Stomach (tissue), 9 donors: ENCODE data around the gene KRTAP10-1. TPM values are rescaled to one million over a fixed set of nuclear protein-coding genes. Genes with fewer than 3 reads are reported as not detected.

Experiments used
- DNase-seq, 2 donors: peaks; one replicate each; pipeline versions ENCODE4 v3.0.0 to v3.0.0-alpha.2; 2013 to 2019
- H3K27ac ChIP-seq, 5 donors: fragments of 200-600 bp in 4 of 5; sonication (generic) in 4 of 5; one replicate each; pipeline ENCODE4 v1.5.1; 2013 to 2019; ENCODE audit warnings: mild to moderate bottlenecking in 1 of 5, moderate library complexity in 1 of 5
- H3K27me3 ChIP-seq, 3 donors: fragments of 200-600 bp; sonication (generic); one replicate each; pipeline ENCODE4 v1.5.1; 2017 to 2019; ENCODE audit warnings: mixed run types in 1 of 3
- H3K36me3 ChIP-seq, 4 donors: fragments of 200-600 bp; sonication (generic); 1 replicate in 3 of 4; 2 replicates in 1 of 4; pipeline ENCODE4 v1.5.1; 2016 to 2019
- H3K4me1 ChIP-seq, 4 donors: fragments of 200-600 bp; sonication (generic); one replicate each; pipeline ENCODE4 v1.5.1; 2016 to 2019
- H3K4me3 ChIP-seq, 4 donors: fragments of 200-600 bp; sonication (generic) in 3 of 4; one replicate each; pipeline ENCODE4 v1.5.1; 2016 to 2019; ENCODE audit warnings: mild to moderate bottlenecking in 1 of 4
- H3K9me3 ChIP-seq, 4 donors: fragments of 200-600 bp; sonication (generic); one replicate each; pipeline ENCODE4 v1.5.1; 2016 to 2019
- EP300 ChIP-seq: sonication (generic); formaldehyde crosslinking; IDR thresholded peaks from one replicate; pipeline ENCODE4 v1.6.1; 2017; ENCODE audit warnings: antibody characterized with exemption
- POLR2A ChIP-seq, 4 donors: fragments of 450-650 bp; IDR thresholded peaks; one replicate each; pipeline ENCODE4 v1.6.1; 2016; ENCODE audit warnings: antibody characterized with exemption in 4 of 4, control low read depth in 2 of 4, mild to moderate bottlenecking in 1 of 4, moderate library complexity in 1 of 4
- POLR2AphosphoS5 ChIP-seq, 3 donors: sonication (generic); formaldehyde crosslinking; IDR thresholded peaks; one replicate each; pipeline ENCODE4 v1.6.1; 2016; ENCODE audit warnings: antibody characterized with exemption in 3 of 3
- WGBS, 5 donors: extraction: QIAGEN DNeasy Blood & Tissue Kit in 3 of 5; methylation state at CpG; one replicate each; pipeline versions ENCODE4 v1.1.5 to v1.1.7; 2013 to 2018; 5-methylcytosine and 5-hydroxymethylcytosine counted together
- intact Hi-C: fragments of 100-400 bp; cut with DNase I; formaldehyde crosslinking; loops from one replicate; pipeline ENCODE4 v1.15.1; 2023; ENCODE audit warnings: low total_unique reads
- polyA plus RNA-seq, 3 donors: library from polyadenylated mRNA; stranded (reverse); fragments of 200-250 nt; gene quantifications; one replicate each; pipeline ENCODE4 v1.2.3, GENCODE V29; 2013
- total RNA-seq, 5 donors: library from RNA; depleted of rRNA; stranded (reverse); fragments of >200 nt; gene quantifications; one replicate each; pipeline versions ENCODE4 v1.1.0 to v1.2.3, GENCODE V29; 2014 to 2016
- TF ChIP-seq, protein P1 (sequence below), 7 experiments: fragments of 450-650 bp in 4 of 7; fragments of 200-600 bp in 3 of 7; sonication (generic) in 3 of 7; IDR thresholded peaks; one replicate each; pipeline ENCODE4 v1.5.1; 2016 to 2019; ENCODE audit warnings: antibody characterized with exemption in 7 of 7, control low read depth in 2 of 7, mild to moderate bottlenecking in 1 of 7
- donor health status: healthy with polysubstance abuse.
- donor health status: Bipolar disorder and iron deficiency.
- donor health status: healthy.

KRTAP10-1 gene
- total and polyA plus RNA-seq, 8 donors = not detected

DNA sequence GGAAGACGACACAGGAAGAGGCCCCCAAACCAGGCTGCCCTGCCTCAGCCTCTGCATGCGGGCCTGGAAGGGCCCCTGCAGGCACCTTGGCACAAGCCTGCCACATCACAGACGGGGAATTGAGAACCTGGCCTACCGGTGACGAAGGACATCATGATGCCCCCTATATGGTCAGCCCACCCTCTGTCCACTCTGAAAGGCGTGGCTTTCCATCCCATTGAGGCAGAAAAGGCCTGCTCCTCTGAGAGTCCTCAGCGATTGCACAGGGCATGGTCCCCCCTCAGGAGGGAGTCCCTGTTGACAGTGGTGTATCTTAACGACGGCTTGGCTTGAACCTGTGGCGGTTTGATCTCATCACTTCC is 11.4 kb downstream of the KRTAP10-1 start:
- TF ChIP-seq, protein P1, sequence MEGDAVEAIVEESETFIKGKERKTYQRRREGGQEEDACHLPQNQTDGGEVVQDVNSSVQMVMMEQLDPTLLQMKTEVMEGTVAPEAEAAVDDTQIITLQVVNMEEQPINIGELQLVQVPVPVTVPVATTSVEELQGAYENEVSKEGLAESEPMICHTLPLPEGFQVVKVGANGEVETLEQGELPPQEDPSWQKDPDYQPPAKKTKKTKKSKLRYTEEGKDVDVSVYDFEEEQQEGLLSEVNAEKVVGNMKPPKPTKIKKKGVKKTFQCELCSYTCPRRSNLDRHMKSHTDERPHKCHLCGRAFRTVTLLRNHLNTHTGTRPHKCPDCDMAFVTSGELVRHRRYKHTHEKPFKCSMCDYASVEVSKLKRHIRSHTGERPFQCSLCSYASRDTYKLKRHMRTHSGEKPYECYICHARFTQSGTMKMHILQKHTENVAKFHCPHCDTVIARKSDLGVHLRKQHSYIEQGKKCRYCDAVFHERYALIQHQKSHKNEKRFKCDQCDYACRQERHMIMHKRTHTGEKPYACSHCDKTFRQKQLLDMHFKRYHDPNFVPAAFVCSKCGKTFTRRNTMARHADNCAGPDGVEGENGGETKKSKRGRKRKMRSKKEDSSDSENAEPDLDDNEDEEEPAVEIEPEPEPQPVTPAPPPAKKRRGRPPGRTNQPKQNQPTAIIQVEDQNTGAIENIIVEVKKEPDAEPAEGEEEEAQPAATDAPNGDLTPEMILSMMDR (IDR thresholded peaks at IDR 0.05) = no peak
- no peak for TF ChIP-seq POLR2A (IDR thresholded peaks at IDR 0.05)
- TF ChIP-seq POLR2AphosphoS5 (IDR thresholded peaks at IDR 0.05) = no peak
- TF ChIP-seq EP300 = no peak
- 82 to 88% (median 85%) methylated on average over 4 to 10 of the region's 10 CpGs for WGBS, 5 donors
- intact Hi-C loops = no loop called here

GRCh38 chr21:44527983-44528633 is 11.9 kb downstream of the KRTAP10-1 start:
- TF ChIP-seq POLR2A (IDR thresholded peaks at IDR 0.05) (no peak), POLR2AphosphoS5 (IDR thresholded peaks at IDR 0.05) (no peak), EP300 (no peak)
- TF ChIP-seq, protein P1 (IDR thresholded peaks at IDR 0.05) = no peak
- DNase-seq = no peak
- intact Hi-C loops = no loop called here
- no peaks in the 10 kb centered on the region for H3K36me3 ChIP-seq
- H3K4me1 ChIP-seq = no peaks in the 10 kb centered on the region
- H3K27ac ChIP-seq = no peak overlapping the region
- H3K27me3 ChIP-seq = peaks cover 0 to 50% (median 0%) of the 10 kb centered on the region in 3 donors
- no peak overlapping the region for H3K4me3 ChIP-seq
- WGBS, 5 donors = 78 to 82% (median 79%) methylated on average over 14 to 18 of the region's 18 CpGs
- no peaks in the 10 kb centered on the region for H3K9me3 ChIP-seq

More for the DNA sequence above, 11.4 kb downstream of the KRTAP10-1 start:
- no peaks in the 10 kb centered on the region for H3K4me1 ChIP-seq
- no peak for DNase-seq
- no peaks in the 10 kb centered on the region for H3K36me3 ChIP-seq
- H3K4me3 ChIP-seq = no peak overlapping the region
- peaks cover 0 to 55% (median 0%) of the 10 kb centered on the region in 3 donors for H3K27me3 ChIP-seq
- no peaks in the 10 kb centered on the region for H3K9me3 ChIP-seq
- no peak overlapping the region for H3K27ac ChIP-seq

GRCh38 chr21:44527156-44527982 is 12.6 kb downstream of the KRTAP10-1 start:
- no peaks in the 10 kb centered on the region for H3K36me3 ChIP-seq
- no peak overlapping the region for H3K27ac ChIP-seq
- no peak overlapping the region for H3K4me3 ChIP-seq
- H3K4me1 ChIP-seq = no peaks in the 10 kb centered on the region
- H3K27me3 ChIP-seq = peaks cover 0 to 48% (median 0%) of the 10 kb centered on the region in 3 donors
- DNase-seq = no peak
- intact Hi-C loops = no loop called here
- no peaks in the 10 kb centered on the region for H3K9me3 ChIP-seq
- 87 to 91% (median 89%) methylated on average over 28 to 37 of the region's 37 CpGs for WGBS, 5 donors
- TF ChIP-seq, protein P1 (IDR thresholded peaks at IDR 0.05) = no peak
- TF ChIP-seq POLR2A (IDR thresholded peaks at IDR 0.05) (no peak), POLR2AphosphoS5 (IDR thresholded peaks at IDR 0.05) (no peak), EP300 (no peak)

DNA sequence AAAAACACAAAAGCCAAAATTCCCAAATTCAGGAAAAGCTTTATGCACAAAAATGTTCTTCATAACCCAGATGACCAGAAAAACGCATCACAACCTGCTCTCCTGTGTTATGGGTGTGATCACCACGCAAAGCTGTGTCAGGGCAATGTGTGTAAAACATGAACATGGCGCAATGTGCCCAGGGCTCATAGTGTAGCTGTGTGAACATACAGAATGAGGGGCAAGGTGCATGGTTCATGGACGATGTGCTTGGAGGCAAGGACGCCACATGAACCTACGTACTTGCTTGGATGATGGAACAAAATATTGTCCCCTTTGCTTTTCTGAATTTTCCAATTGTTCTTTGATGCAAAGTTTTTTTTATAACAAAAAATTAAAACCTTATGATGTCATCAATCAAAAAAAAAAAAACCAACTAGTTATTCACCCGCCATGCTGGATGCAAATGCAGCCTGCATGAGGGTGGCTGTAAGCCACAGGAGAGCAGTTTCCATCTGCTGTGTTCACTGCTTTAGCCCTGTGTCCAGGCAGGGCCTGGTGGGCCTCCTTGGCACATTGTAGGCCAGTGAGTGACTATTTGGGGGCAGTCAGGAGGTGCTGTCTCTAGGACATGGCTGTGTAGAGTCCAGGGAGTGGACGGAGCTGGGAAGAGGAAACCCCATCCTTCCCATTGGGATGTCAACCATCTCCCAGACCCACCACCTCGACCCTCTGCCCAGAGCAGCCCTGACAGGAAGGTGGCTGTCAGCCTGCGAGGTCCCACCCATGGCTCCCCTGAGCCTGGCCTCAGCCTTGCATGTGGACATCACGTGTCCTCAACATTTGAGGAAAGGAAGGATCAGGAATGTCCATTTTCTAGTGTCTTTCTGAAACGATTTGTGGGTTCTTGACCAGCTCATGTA is 13.6 kb downstream of the KRTAP10-1 start:
- H3K27ac ChIP-seq = no peak overlapping the region
- 80 to 86% (median 85%) methylated on average over 12 of the region's 12 CpGs for WGBS, 5 donors
- DNase-seq = no peak

More for the DNA sequence above, 13.6 kb downstream of the KRTAP10-1 start:
- intact Hi-C loops = no loop called here
- Histone ChIP-seq H3K4me1 (no peaks in the 10 kb centered on the region), H3K9me3 (no peaks in the 10 kb centered on the region), H3K4me3 (no peak overlapping the region), H3K36me3 (no peaks in the 10 kb centered on the region), H3K27me3 (peaks cover 0 to 53% (median 0%) of the 10 kb centered on the region in 3 donors)
- TF ChIP-seq POLR2A (IDR thresholded peaks at IDR 0.05) (no peak), EP300 (no peak), POLR2AphosphoS5 (IDR thresholded peaks at IDR 0.05) (no peak)
- TF ChIP-seq, protein P1 (IDR thresholded peaks at IDR 0.05) = no peak
